Measurements from ENCODE around the gene ATP5ME.
"Not testable (repeated sequence)": the region's sequence is repeated elsewhere in the genome, so short reads cannot be mapped to it uniquely, and the experiment has no call there.

Gene ATP5ME

GRCh38 chr4:674172-675035 lies at the start of gene ATP5ME, which contains the start of gene MYL5:
Gene ATP5ME, minus strand, starts transcription at chr4:674276. Its CDS starts 29 bp downstream, at chr4:674247.
Gene MYL5, plus strand, starts transcription at chr4:674542. Its CDS starts 3,485 bp downstream, at chr4:678027.
- DNase-seq, result peak; percentile 78 to 97 (median 94)

- DNase-seq, result no peak
Observed at GRCh38 chr4:722851-723360, 48.8 kb upstream of the ATP5ME start.

- DNase-seq, result peak in 1 of 58 donors; percentile 48
Observed at GRCh38 chr4:722169-722725, 48.2 kb upstream of the ATP5ME start.

GRCh38 chr4:721261-722168 lies 47.4 kb upstream of the ATP5ME start:
- peak in 9 of 58 donors; percentile 15 to 64 (median 44) for DNase-seq

- no peak for DNase-seq
Observed at GRCh38 chr4:720111-720860, 46.2 kb upstream of the ATP5ME start.

GRCh38 chr4:718460-718859 lies 44.4 kb upstream of the ATP5ME start:
- DNase-seq, result no peak

- no peak for DNase-seq
Observed at GRCh38 chr4:717601-718320, 43.7 kb upstream of the ATP5ME start.

GRCh38 chr4:714087-714486 lies 40.0 kb upstream of the ATP5ME start:
- no peak for DNase-seq

- DNase-seq, result no peak
Observed at GRCh38 chr4:712916-713632, 39.0 kb upstream of the ATP5ME start.

- DNase-seq, result no peak
Observed at GRCh38 chr4:712093-712492, 38.0 kb upstream of the ATP5ME start.

GRCh38 chr4:710916-711315 lies 36.8 kb upstream of the ATP5ME start:
- no peak for DNase-seq

- DNase-seq, result no peak
Observed at GRCh38 chr4:710116-710515, 36.0 kb upstream of the ATP5ME start.

- DNase-seq, result no peak
Observed at GRCh38 chr4:709348-709747, 35.3 kb upstream of the ATP5ME start.

GRCh38 chr4:708631-708933 lies 34.5 kb upstream of the ATP5ME start:
- no peak for DNase-seq

GRCh38 chr4:707929-708630 lies 34.0 kb upstream of the ATP5ME start:
- no peak for DNase-seq

- no peak for DNase-seq
Observed at GRCh38 chr4:706834-707598, 32.9 kb upstream of the ATP5ME start.

GRCh38 chr4:706083-706633 lies 32.1 kb upstream of the ATP5ME start:
- DNase-seq, result not testable (repeated sequence)

Data from anterior cingulate cortex (tissue), 58 donors.